Ascending aorta (tissue), 2 donors: ENCODE data around the gene ATP4A. TPM values are rescaled to one million over a fixed set of nuclear protein-coding genes. Genes with fewer than 3 reads are reported as not detected.
A peak's percentile ranks its signal among the peaks of the same experiment; 100 is the strongest.

Experiments
- DNase-seq, 2 donors: peaks; one replicate each; pipeline ENCODE4 v3.0.0-alpha.2; 2019; ENCODE audit warnings: low spot score in 2 of 2
- H3K27ac ChIP-seq, 2 donors: fragments of 200-600 bp; sonication (generic); one replicate each; pipeline ENCODE4 v1.5.1; 2016 to 2017; ENCODE audit warnings: mild to moderate bottlenecking in 1 of 2
- H3K27me3 ChIP-seq: fragments of 200-600 bp; sonication (generic); one replicate; pipeline ENCODE4 v1.5.1; 2017
- H3K36me3 ChIP-seq, 2 donors: fragments of 200-600 bp; sonication (generic); one replicate each; pipeline ENCODE4 v1.5.1; 2016
- H3K4me1 ChIP-seq, 2 donors: fragments of 200-600 bp; sonication (generic); one replicate each; pipeline ENCODE4 v1.5.1; 2016 to 2017; ENCODE audit warnings: mild to moderate bottlenecking in 1 of 2
- H3K4me3 ChIP-seq, 2 donors: fragments of 200-600 bp; sonication (generic); one replicate each; pipeline ENCODE4 v1.5.1; 2016 to 2017; ENCODE audit warnings: mild to moderate bottlenecking in 1 of 2
- H3K9me3 ChIP-seq, 2 donors: fragments of 200-600 bp; sonication (generic); one replicate each; pipeline ENCODE4 v1.5.1; 2016
- CTCF ChIP-seq, 3 experiments: fragments of 200-600 bp in 2 of 3; fragments of 450-650 bp in 1 of 3; sonication (generic) in 2 of 3; IDR thresholded peaks; one replicate each; pipeline ENCODE4 v1.5.1; 2016 to 2019; ENCODE audit warnings: antibody characterized with exemption in 3 of 3, mild to moderate bottlenecking in 1 of 3, moderate library complexity in 1 of 3
- intact Hi-C: fragments of 100-400 bp; cut with DNase I; formaldehyde crosslinking; loops from one replicate; pipeline ENCODE4 v1.15.1; 2023
- total RNA-seq: library from RNA; depleted of rRNA; stranded (reverse); fragments of >200 nt; gene quantifications from one replicate; pipeline ENCODE4 v1.1.0, GENCODE V29; 2016

The ATP4A gene
- total RNA-seq, 1 donor from 2014 or later, result not detected

GRCh38 chr19:35592226-35592625 lies 28.8 kb upstream of the ATP4A start:
- no peak for DNase-seq
- peak in 1 of 3 experiments; percentile 19 for TF ChIP-seq CTCF (IDR thresholded peaks at IDR 0.05)
- no peaks in the 10 kb centered on the region for H3K9me3 ChIP-seq
- H3K27ac ChIP-seq, result no peak overlapping the region
- no peaks in the 10 kb centered on the region for H3K36me3 ChIP-seq
- H3K4me1 ChIP-seq, result no peaks in the 10 kb centered on the region
- no peak overlapping the region for H3K4me3 ChIP-seq
- H3K27me3 ChIP-seq, result no peaks in the 10 kb centered on the region
- intact Hi-C loops, result no loop called here

DNA sequence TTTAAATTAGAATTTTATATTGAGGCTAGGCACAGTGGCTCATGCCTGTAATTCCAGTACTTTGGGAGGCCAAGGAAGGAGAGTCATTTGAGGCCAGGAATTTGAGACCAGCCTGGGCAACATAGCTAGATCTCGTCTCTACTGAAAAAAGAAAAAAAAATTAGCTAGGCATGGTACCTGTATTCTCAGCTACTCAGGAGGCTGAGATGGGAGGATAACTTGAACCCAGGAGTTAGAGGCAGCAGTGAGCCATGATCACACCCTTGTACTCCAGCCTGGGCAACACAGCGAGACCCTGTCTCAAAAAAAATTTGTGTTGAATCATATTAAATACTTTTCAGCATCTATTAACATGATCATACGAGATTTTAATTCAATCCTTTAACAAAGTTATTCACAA lies 27.4 kb upstream of the ATP4A start:
- DNase-seq, result no peak
- Histone ChIP-seq H3K4me3 (no peak overlapping the region), H3K4me1 (no peaks in the 10 kb centered on the region), H3K27ac (no peak overlapping the region), H3K36me3 (no peaks in the 10 kb centered on the region), H3K9me3 (no peaks in the 10 kb centered on the region), H3K27me3 (no peaks in the 10 kb centered on the region)
- no peak for TF ChIP-seq CTCF (IDR thresholded peaks at IDR 0.05)
- intact Hi-C loops, result no loop called here

- DNase-seq, result no peak
- TF ChIP-seq CTCF (IDR thresholded peaks at IDR 0.05), result no peak
- Histone ChIP-seq H3K27me3 (no peaks in the 10 kb centered on the region), H3K9me3 (no peaks in the 10 kb centered on the region), H3K4me3 (no peak overlapping the region), H3K36me3 (no peaks in the 10 kb centered on the region), H3K27ac (no peak overlapping the region), H3K4me1 (no peaks in the 10 kb centered on the region)
- intact Hi-C loops, result no loop called here
Observed at GRCh38 chr19:35587321-35587720, 23.9 kb upstream of the ATP4A start.

DNA sequence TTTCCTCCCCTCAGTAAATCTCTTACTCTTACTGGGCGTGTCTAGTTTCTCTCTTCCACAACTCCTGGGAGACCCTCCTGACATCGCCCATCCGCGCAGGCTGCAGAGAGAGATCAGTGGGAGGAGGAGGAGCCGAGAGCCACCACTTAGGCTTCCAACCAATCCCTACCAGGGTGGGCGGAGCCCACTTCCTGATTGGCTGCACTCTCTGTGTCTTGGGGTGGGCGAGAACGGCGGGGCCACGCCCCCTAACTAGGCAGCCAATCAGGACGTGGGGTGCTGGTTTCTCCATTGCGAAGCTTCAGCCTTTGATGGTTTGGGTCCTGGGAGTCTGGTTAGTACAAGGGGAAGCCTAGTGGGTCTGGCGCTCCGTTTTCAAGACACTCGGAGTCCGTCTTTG lies 22.4 kb upstream of the ATP4A start, which contains the start of gene PMIS2:
Gene PMIS2, plus strand, starts transcription at position 326 of the 400 bp plus-strand sequence. CDS start 87 bp downstream, outside the sequence.
- intact Hi-C loops, result no loop called here
- Histone ChIP-seq H3K9me3 (no peaks in the 10 kb centered on the region), H3K27me3 (no peaks in the 10 kb centered on the region), H3K4me1 (no peaks in the 10 kb centered on the region), H3K36me3 (no peaks in the 10 kb centered on the region), H3K4me3 (no peak within 1 kb of the TSS), H3K27ac (no peak within 1 kb of the TSS)
- no peak for TF ChIP-seq CTCF (IDR thresholded peaks at IDR 0.05)
- no peak for DNase-seq

GRCh38 chr19:35582760-35583159 lies 19.3 kb upstream of the ATP4A start:
- Histone ChIP-seq H3K27ac (no peak overlapping the region), H3K9me3 (no peaks in the 10 kb centered on the region), H3K4me3 (no peak overlapping the region), H3K4me1 (no peaks in the 10 kb centered on the region), H3K27me3 (no peaks in the 10 kb centered on the region), H3K36me3 (no peaks in the 10 kb centered on the region)
- intact Hi-C loops, result no loop called here
- no peak for DNase-seq
- TF ChIP-seq CTCF (IDR thresholded peaks at IDR 0.05), result no peak

DNA sequence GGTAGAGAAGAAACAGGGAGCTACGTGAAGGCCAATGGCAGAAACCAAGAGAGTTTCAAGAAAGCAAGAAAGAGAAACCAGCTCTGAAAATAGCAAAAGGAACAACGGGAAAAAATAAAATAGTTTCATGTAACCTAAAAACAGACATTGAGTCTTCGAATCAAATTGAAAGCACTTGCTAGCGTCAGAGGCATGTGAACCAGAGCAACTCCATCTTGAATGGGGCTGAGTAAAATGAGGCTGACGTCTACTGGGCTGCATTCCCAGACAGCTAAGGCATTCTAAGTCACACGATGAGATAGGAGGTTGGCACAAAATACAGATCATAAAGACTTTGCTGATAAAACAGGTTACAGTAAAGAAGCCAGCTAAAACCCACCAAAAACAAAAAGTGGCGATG lies 15.2 kb upstream of the ATP4A start:
- H3K36me3 ChIP-seq, result no peaks in the 10 kb centered on the region
- H3K27ac ChIP-seq, result no peak overlapping the region
- H3K4me3 ChIP-seq, result no peak overlapping the region
- TF ChIP-seq CTCF (IDR thresholded peaks at IDR 0.05), result no peak
- H3K27me3 ChIP-seq, result no peaks in the 10 kb centered on the region
- intact Hi-C loops, result no loop called here
- no peak for DNase-seq
- no peaks in the 10 kb centered on the region for H3K4me1 ChIP-seq
- peaks cover 13 to 17% of the 10 kb centered on the region in 2 donors for H3K9me3 ChIP-seq
